ENCODE data around the gene HTR3D. TPM values are rescaled to one million over a fixed set of nuclear protein-coding genes. Genes with fewer than 3 reads are reported as not detected.
A peak's percentile ranks its signal among the peaks of the same experiment; 100 is the strongest.

Gene HTR3D
- total and polyA plus RNA-seq, 9 of the 15 experiments (the other 6 are each of a cell fraction or from before 2014, with no cell fraction given): not detected

DNA sequence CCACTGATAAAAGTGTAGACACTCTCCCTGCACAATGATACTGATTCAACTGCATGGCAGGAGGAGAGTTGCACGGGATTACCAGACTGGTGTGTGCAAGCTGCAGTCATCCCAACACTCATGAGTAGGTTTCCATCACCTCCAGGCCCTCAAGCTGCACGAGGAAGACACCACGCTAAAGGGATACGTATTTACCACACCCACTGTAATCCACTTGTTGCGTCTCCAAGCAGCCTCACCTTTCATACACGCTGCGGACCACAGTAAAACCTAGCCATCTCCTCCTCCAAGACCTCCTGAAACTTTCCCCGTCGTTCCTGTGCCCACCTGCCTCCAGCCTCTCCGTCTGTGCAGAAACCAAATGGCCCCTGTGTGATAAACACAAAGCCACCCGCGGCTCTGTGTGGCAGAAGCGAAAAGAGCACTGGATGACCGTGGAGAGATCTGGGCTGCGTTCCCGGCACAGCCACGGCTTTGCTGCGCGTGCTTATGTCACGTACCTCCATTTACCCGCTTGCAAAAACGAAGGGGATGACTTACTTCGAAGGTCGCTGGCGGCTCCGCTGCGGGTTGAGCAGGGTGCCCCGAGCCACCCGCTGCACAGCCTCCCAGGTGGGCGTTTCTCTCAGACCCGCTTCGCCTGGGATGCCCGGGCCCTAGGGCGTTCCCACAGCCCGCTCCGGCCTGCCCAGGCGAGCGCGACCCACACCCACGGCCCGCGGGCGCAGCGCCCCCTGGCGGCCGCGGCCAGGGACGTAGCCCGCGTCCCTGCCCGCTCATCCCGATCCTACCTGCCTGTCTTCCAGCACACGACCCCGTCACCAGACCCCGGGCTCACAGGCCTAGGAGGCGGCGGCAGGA, 14.5 kb upstream of the HTR3D start (continued):
- TF ChIP-seq, protein P1, sequence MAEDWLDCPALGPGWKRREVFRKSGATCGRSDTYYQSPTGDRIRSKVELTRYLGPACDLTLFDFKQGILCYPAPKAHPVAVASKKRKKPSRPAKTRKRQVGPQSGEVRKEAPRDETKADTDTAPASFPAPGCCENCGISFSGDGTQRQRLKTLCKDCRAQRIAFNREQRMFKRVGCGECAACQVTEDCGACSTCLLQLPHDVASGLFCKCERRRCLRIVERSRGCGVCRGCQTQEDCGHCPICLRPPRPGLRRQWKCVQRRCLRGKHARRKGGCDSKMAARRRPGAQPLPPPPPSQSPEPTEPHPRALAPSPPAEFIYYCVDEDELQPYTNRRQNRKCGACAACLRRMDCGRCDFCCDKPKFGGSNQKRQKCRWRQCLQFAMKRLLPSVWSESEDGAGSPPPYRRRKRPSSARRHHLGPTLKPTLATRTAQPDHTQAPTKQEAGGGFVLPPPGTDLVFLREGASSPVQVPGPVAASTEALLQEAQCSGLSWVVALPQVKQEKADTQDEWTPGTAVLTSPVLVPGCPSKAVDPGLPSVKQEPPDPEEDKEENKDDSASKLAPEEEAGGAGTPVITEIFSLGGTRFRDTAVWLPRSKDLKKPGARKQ (CRISPR knock-in tag; IDR thresholded peaks at IDR 0.05): no peak
- TF ChIP-seq ERF (CRISPR knock-in tag; IDR thresholded peaks at IDR 0.05): peak; percentile 64; the same call in 1 of the 2 replicates
- TF ChIP-seq NONO (IDR thresholded peaks at IDR 0.05; ENCODE audit: low read depth in 2 of 2, low read length in 1 of 2): peak in 1 of 2 experiments; percentile 85; a peak in 3 of 4 replicates
- TF ChIP-seq, protein P2, sequence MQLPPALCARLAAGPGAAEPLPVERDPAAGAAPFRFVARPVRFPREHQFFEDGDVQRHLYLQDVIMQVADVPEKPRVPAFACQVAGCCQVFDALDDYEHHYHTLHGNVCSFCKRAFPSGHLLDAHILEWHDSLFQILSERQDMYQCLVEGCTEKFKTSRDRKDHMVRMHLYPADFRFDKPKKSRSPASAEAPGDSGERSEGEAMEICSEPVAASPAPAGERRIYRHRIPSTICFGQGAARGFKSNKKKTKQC (CRISPR knock-in tag; IDR thresholded peaks at IDR 0.05): peak; percentile 82; the same call in 1 of the 2 replicates
- TF ChIP-seq GATAD2A (IDR thresholded peaks at IDR 0.05): 0 out of 2 replicates have a peak, but pooled peaks have one; percentile 24
- no peak for TF ChIP-seq SMARCA5 (IDR thresholded peaks at IDR 0.05)
- TF ChIP-seq CCAR2 (IDR thresholded peaks at IDR 0.05; ENCODE audit: low read depth, low read length): no peak
- TF ChIP-seq HLTF (IDR thresholded peaks at IDR 0.05): no peak
- TF ChIP-seq ZNF699 (CRISPR knock-in tag; IDR thresholded peaks at IDR 0.05; ENCODE audit: insufficient replicate concordance): no peak
- peak; percentile 37; the same call in 1 of the 2 replicates for TF ChIP-seq CREB1 (IDR thresholded peaks at IDR 0.05)
- TF ChIP-seq CREB1 (CRISPR knock-in tag; IDR thresholded peaks at IDR 0.05): no peak
- TF ChIP-seq, protein P3, sequence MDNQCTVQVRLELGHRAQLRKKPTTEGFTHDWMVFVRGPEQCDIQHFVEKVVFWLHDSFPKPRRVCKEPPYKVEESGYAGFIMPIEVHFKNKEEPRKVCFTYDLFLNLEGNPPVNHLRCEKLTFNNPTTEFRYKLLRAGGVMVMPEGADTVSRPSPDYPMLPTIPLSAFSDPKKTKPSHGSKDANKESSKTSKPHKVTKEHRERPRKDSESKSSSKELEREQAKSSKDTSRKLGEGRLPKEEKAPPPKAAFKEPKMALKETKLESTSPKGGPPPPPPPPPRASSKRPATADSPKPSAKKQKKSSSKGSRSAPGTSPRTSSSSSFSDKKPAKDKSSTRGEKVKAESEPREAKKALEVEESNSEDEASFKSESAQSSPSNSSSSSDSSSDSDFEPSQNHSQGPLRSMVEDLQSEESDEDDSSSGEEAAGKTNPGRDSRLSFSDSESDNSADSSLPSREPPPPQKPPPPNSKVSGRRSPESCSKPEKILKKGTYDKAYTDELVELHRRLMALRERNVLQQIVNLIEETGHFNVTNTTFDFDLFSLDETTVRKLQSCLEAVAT (IDR thresholded peaks at IDR 0.05): 0 out of 4 replicates have a peak, but pooled peaks of 1 of the 2 experiments have one; percentile 24
- peak; percentile 39 for TF ChIP-seq FUS (optimal IDR thresholded peaks at IDR 0.05; ENCODE audit: low read depth, low read length)
- TF ChIP-seq JUND (IDR thresholded peaks at IDR 0.05; ENCODE audit: borderline replicate concordance, low read depth, low read length): 0 out of 2 replicates have a peak, but pooled peaks have one; percentile 25
- no peak; the same call in 2 of the 3 replicates for TF ChIP-seq JUND (tag; IDR thresholded peaks at IDR 0.05; ENCODE audit: borderline replicate concordance, low read depth, low read length)
- TF ChIP-seq CTBP1 (IDR thresholded peaks at IDR 0.05; ENCODE audit: borderline replicate concordance): peak; percentile 80
- TF ChIP-seq KLF1 (tag; IDR thresholded peaks at IDR 0.05): peak; percentile 43; the same call in 1 of the 2 replicates
- TF ChIP-seq SMARCB1 (IDR thresholded peaks at IDR 0.05; ENCODE audit: insufficient read length, low read depth): no peak
- no peak for TF ChIP-seq SAP30 (IDR thresholded peaks at IDR 0.05; ENCODE audit: borderline replicate concordance, insufficient read depth, low read depth, low read length, poor library complexity, severe bottlenecking)
- peak; percentile 1 for TF ChIP-seq RBBP5 (IDR thresholded peaks at IDR 0.05; ENCODE audit: borderline replicate concordance, insufficient read depth, low read length, poor library complexity, severe bottlenecking)
- TF ChIP-seq TOE1 (IDR thresholded peaks at IDR 0.05; ENCODE audit: borderline replicate concordance): no peak
- 0 out of 2 replicates have a peak, but pooled peaks have one; percentile 57 for TF ChIP-seq TOE1 (CRISPR knock-in tag; IDR thresholded peaks at IDR 0.05; ENCODE audit: borderline replicate concordance, low read depth)
